B cell (primary cell): ENCODE measurements around the gene DOP1B. TPM values are rescaled to one million over a fixed set of nuclear protein-coding genes. Genes with fewer than 3 reads are reported as not detected.

Experiments
- ATAC-seq: fragments of 200-7000 bp; cut with Tn5 transposase; one replicate; pipeline ENCODE4 v1.10.0; 2021; ENCODE audit warnings: low read depth, mild to moderate bottlenecking, moderate number of reproducible peaks, moderate library complexity
- CTCF ChIA-PET: fragments of 350-600 bp; sonication (Branson Sonifier 250); formaldehyde crosslinking; loops from one replicate; lab custom pipeline; 2021; ENCODE audit warnings: antibody characterized with exemption, inconsistent platforms; lab: Charles Lee
- POLR2A ChIA-PET: fragments of 350-600 bp; sonication (Branson Sonifier 250); formaldehyde crosslinking; loops from one replicate; lab custom pipeline; 2021; ENCODE audit warnings: antibody characterized with exemption; lab: Charles Lee
- DNase-seq: peaks from one replicate; pipeline ENCODE4 v3.0.0; 2013
- H2AFZ ChIP-seq: 2 replicates; pipeline ENCODE4 v1.6.1; 2012; ENCODE audit warnings: mild to moderate bottlenecking, low read depth, low read length; ENCODE audit not compliant: insufficient read depth, poor library complexity, severe bottlenecking
- H3K27ac ChIP-seq, 2 donors: 1 replicate in 1 of 2; 2 replicates in 1 of 2; pipeline ENCODE4 v1.5.1; 2012 to 2013; ENCODE audit warnings: low read length in 2 of 2, mild to moderate bottlenecking in 2 of 2, moderate library complexity in 1 of 2
- H3K27me3 ChIP-seq, 4 experiments: fragments of 200-600 bp in 1 of 4; sonication (generic) in 1 of 4; replicated peaks in 1 of 4; 1 replicate in 2 of 4; 2 replicates in 2 of 4; pipeline versions ENCODE4 v1.6.1 to v1.7.0; 2013 to 2016; ENCODE audit warnings: low read length in 3 of 4, mild to moderate bottlenecking in 2 of 4, mixed read lengths in 1 of 4, moderate library complexity in 1 of 4; ENCODE audit not compliant: insufficient read depth in 4 of 4, control insufficient read depth in 3 of 4; ENCODE audit errors: control extremely low read depth in 1 of 4
- H3K36me3 ChIP-seq, 2 experiments: replicated peaks in 1 of 2; 1 replicate in 1 of 2; 2 replicates in 1 of 2; pipeline versions ENCODE4 v1.6.1 to v1.7.1; 2013; ENCODE audit warnings: low read length in 1 of 2; ENCODE audit not compliant: insufficient read depth in 2 of 2, control insufficient read depth in 1 of 2; ENCODE audit errors: control extremely low read depth in 1 of 2, extremely low read depth in 1 of 2
- H3K4me1 ChIP-seq, 2 donors: fragments of 200-600 bp in 1 of 2; sonication (generic) in 1 of 2; 1 replicate in 1 of 2; 2 replicates in 1 of 2; pipeline versions ENCODE4 v1.5.1 to v1.6.1; 2013 to 2017; ENCODE audit warnings: low read length in 2 of 2; ENCODE audit not compliant: control insufficient read depth in 2 of 2, insufficient read depth in 2 of 2
- H3K4me2 ChIP-seq: replicated peaks from 2 replicates; pipeline ENCODE3; 2012; ENCODE audit warnings: mild to moderate bottlenecking, low read depth, low read length; ENCODE audit not compliant: poor library complexity, severe bottlenecking
- H3K4me3 ChIP-seq, 5 experiments: fragments of 200-600 bp in 1 of 5; sonication (generic) in 1 of 5; 1 replicate in 3 of 5; 2 replicates in 2 of 5; pipeline versions ENCODE4 v1.5.1 to v1.7.0; 2011 to 2016; ENCODE audit warnings: low read length in 4 of 5, mild to moderate bottlenecking in 4 of 5, low read depth in 2 of 5, control low read depth in 1 of 5, moderate library complexity in 1 of 5; ENCODE audit not compliant: insufficient read depth in 1 of 5; ENCODE audit errors: control extremely low read depth in 1 of 5, extremely low read depth in 1 of 5
- H3K79me2 ChIP-seq: fragments of 200-600 bp; sonication (generic); one replicate; pipeline ENCODE4 v1.6.0; 2016; ENCODE audit warnings: low read length; ENCODE audit not compliant: control insufficient read depth, insufficient read depth
- H3K9ac ChIP-seq: fragments of 200-600 bp; sonication (generic); 2 replicates; pipeline ENCODE4 v1.6.1; 2017; ENCODE audit warnings: mild to moderate bottlenecking, low read length, moderate library complexity
- H3K9me3 ChIP-seq, 3 donors: one replicate each; pipeline versions ENCODE4 v1.6.1 to v1.7.1; 2013; ENCODE audit warnings: low read length in 2 of 3; ENCODE audit not compliant: control insufficient read depth in 2 of 3, insufficient read depth in 1 of 3; ENCODE audit errors: control extremely low read depth in 1 of 3
- H4K20me1 ChIP-seq: 2 replicates; pipeline ENCODE4 v1.6.0; 2012; ENCODE audit warnings: mild to moderate bottlenecking, low read length; ENCODE audit not compliant: insufficient read depth, control insufficient read depth, poor library complexity, severe bottlenecking
- H3K27ac Mint-ChIP-seq: one replicate; pipeline ENCODE4 v1.8.0; 2021; ENCODE audit warnings: mixed read lengths
- H3K27me3 Mint-ChIP-seq: one replicate; pipeline ENCODE4 v1.8.0; 2021; ENCODE audit warnings: mixed read lengths
- H3K4me1 Mint-ChIP-seq: one replicate; pipeline ENCODE4 v1.8.0; 2021; ENCODE audit warnings: mixed read lengths
- H3K4me3 Mint-ChIP-seq: one replicate; pipeline ENCODE4 v1.8.0; 2021; ENCODE audit warnings: mixed read lengths
- H3K9me3 Mint-ChIP-seq: one replicate; pipeline ENCODE4 v1.8.0; 2022; ENCODE audit warnings: mixed read lengths; ENCODE audit not compliant: insufficient read depth
- EZH2 ChIP-seq: IDR thresholded peaks from 2 replicates; pipeline ENCODE4 v1.6.1; 2012; ENCODE audit warnings: borderline replicate concordance, low read depth, mild to moderate bottlenecking, moderate library complexity, low read length; ENCODE audit not compliant: insufficient read depth, poor library complexity, severe bottlenecking
- WGBS: methylation state at CpG from one replicate; pipeline ENCODE4 v1.1.5; 2013; ENCODE audit warnings: missing lambda C conversion rate; ENCODE audit not compliant: insufficient coverage; 5-methylcytosine and 5-hydroxymethylcytosine counted together
- intact Hi-C: fragments of 100-400 bp; cut with micrococcal nuclease; formaldehyde crosslinking; loops from one replicate; pipeline ENCODE4 v1.10.0; 2022
- polyA plus RNA-seq: library from polyadenylated mRNA; depleted of rRNA; stranded (reverse); fragments of >200 nt; gene quantifications from 2 replicates; pipeline ENCODE4 v1.2.3, GENCODE V29; 2012
- total RNA-seq, 2 donors: library from RNA; stranded (reverse); fragments of 120-200 nt in 1 of 2; gene quantifications; 1 replicate in 1 of 2; 2 replicates in 1 of 2; pipeline versions ENCODE4 v1.2.3 to v1.2.4, GENCODE V29; 2013 to 2022
- TF ChIP-seq, protein P1 (sequence below): fragments of 200-600 bp; IDR thresholded peaks from one replicate; pipeline ENCODE4 v1.8.0; 2022; ENCODE audit warnings: antibody characterized with exemption, mild to moderate bottlenecking

The DOP1B gene
- total and polyA plus RNA-seq, 2 donors (not counting 1 experiment from before 2014, with no cell fraction given) = 31.3 to 44.2 TPM

GRCh38 chr21:36155603-36156338 is 853 bp upstream of the DOP1B start:
- peak overlapping the region; percentile 87 for H2AFZ ChIP-seq
- intact Hi-C loops = loop anchor here (1.0 to 10.0 kb wide), 9 partner anchors 14 to 1541 kb away; partner anchors contain the start of genes CBR3, CHAF1B, DYRK1A and MORC3
- peaks cover 16 to 33% of the 10 kb centered on the region in 2 donors for H3K4me1 ChIP-seq
- CTCF ChIA-PET = interaction anchor here (1.1 to 1.9 kb wide), 4 partner anchors 14 to 165 kb away, joined by 3 to 7 read pairs (median 4); no protein-coding TSS in a partner anchor
- peak overlapping the region; percentile 99 for H3K4me2 ChIP-seq
- DNase-seq (no peak), ATAC-seq (no peak)
- no peaks in the 10 kb centered on the region for H3K27me3 ChIP-seq
- 11% methylated on average over 53 of the region's 53 CpGs for WGBS
- H3K9ac ChIP-seq = peak overlapping the region; percentile 83
- H3K4me1 Mint-ChIP-seq = peaks cover 35% of the 10 kb centered on the region
- peak overlapping the region; percentile 11 to 79 (median 67) for H3K4me3 ChIP-seq
- no peak for TF ChIP-seq EZH2
- TF ChIP-seq, protein P1, sequence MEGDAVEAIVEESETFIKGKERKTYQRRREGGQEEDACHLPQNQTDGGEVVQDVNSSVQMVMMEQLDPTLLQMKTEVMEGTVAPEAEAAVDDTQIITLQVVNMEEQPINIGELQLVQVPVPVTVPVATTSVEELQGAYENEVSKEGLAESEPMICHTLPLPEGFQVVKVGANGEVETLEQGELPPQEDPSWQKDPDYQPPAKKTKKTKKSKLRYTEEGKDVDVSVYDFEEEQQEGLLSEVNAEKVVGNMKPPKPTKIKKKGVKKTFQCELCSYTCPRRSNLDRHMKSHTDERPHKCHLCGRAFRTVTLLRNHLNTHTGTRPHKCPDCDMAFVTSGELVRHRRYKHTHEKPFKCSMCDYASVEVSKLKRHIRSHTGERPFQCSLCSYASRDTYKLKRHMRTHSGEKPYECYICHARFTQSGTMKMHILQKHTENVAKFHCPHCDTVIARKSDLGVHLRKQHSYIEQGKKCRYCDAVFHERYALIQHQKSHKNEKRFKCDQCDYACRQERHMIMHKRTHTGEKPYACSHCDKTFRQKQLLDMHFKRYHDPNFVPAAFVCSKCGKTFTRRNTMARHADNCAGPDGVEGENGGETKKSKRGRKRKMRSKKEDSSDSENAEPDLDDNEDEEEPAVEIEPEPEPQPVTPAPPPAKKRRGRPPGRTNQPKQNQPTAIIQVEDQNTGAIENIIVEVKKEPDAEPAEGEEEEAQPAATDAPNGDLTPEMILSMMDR = no peak
- POLR2A ChIA-PET = interaction anchor here (0.5 to 1.0 kb wide), 4 partner anchors 142 to 1178 kb away, joined by 3 to 7 read pairs (median 4); partner anchors contain the start of gene MORC3
- no peaks in the 10 kb centered on the region for H3K9me3 Mint-ChIP-seq
- peak overlapping the region; percentile 86 for H3K4me3 Mint-ChIP-seq
- peaks cover 47% of the 10 kb centered on the region for H3K79me2 ChIP-seq
- peaks cover 28% of the 10 kb centered on the region for H4K20me1 ChIP-seq
- H3K27me3 Mint-ChIP-seq = no peaks in the 10 kb centered on the region
- H3K36me3 ChIP-seq = peaks cover 0 to 9% of the 10 kb centered on the region in 2 experiments
- H3K27ac ChIP-seq = peak overlapping the region; percentile 64 to 81
- peaks cover 0 to 1% (median 0%) of the 10 kb centered on the region in 3 donors for H3K9me3 ChIP-seq
- H3K27ac Mint-ChIP-seq = peak overlapping the region; percentile 78
